ENCODE measurements around the gene CCDC13.

The CCDC13 gene

DNA sequence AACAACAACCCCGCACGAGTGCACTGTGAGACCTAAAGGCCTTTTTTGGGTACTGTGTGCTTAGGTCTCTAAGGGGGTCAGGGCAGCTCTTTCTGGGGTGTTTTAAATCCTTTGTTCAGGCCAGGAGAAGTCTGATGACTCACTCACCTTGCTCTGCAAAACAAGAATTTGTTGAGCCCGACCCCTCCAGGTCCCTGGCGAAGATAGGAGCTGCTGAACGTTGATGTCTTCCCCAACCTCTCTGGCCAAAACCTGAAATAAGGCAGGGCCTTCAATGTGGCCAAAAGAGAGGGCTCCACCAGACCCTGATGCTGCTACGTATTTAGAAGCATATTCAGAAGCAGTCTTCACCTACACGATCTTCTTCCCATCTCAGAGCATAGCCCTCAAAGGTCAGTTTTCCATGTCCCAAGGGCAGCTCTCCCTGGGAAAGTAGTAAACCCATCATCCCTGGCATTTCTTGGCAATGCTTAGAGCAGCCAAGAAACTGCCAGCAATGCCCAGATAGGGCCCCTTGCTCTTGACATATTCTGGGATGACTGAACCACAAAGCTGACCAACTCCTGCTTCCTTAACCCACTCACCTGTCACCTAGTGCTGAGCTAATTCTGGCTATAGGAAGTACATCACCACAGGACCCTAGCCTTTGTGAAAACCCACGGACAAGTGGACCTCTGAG is 27.1 kb downstream of the CCDC13 start:
- DNase-seq (ENCODE audit: extremely low spot score) = no peak
- ChIA-PET CTCF (interaction anchor here (1.3 to 1.7 kb wide), 3 partner anchors 10 to 85 kb away, joined by 4 to 5 read pairs (median 4); no protein-coding TSS in a partner anchor), POLR2A (interaction anchor here (2.4 kb wide), 1 partner anchor 146 kb away, joined by 5 read pairs; the partner anchor contains the start of gene NKTR)
- TF ChIP-seq FOXA1 (IDR thresholded peaks at IDR 0.05) (no peak), TARDBP (IDR thresholded peaks at IDR 0.05) (no peak), NFRKB (IDR thresholded peaks at IDR 0.05) (no peak), ZNF384 (IDR thresholded peaks at IDR 0.05) (no peak), ARNT (IDR thresholded peaks at IDR 0.05) (no peak), FOXK2 (IDR thresholded peaks at IDR 0.05) (no peak), CTBP1 (IDR thresholded peaks at IDR 0.05; ENCODE audit: borderline replicate concordance) (no peak)
- TF ChIP-seq, protein P1, sequence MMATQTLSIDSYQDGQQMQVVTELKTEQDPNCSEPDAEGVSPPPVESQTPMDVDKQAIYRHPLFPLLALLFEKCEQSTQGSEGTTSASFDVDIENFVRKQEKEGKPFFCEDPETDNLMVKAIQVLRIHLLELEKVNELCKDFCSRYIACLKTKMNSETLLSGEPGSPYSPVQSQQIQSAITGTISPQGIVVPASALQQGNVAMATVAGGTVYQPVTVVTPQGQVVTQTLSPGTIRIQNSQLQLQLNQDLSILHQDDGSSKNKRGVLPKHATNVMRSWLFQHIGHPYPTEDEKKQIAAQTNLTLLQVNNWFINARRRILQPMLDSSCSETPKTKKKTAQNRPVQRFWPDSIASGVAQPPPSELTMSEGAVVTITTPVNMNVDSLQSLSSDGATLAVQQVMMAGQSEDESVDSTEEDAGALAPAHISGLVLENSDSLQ (IDR thresholded peaks at IDR 0.05) = no peak

DNA sequence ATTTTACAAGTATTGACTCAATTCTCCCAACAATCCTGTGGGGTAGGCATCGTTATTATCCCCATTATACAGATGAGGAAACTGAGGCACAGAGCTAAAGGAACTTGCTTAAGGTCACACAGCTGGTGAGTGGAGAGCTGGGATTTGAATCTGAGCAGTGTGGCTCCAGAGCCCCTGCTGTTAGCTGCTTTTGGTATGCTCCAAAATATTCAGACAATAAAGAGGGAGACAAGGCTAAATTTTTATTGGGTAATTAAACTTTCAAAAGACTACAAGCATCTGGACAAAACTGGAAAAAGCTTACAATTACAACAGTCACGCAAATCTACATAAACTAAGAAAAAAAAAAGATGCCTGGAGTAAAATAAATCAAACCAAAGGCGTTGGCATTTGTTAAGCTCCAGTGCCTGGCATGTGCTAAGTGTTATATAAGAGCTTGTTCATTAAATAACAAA is 27.7 kb downstream of the CCDC13 start:
- ChIA-PET CTCF (interaction anchor here (1.3 to 1.8 kb wide), 4 partner anchors 11 to 85 kb away, joined by 4 to 5 read pairs (median 4); no protein-coding TSS in a partner anchor), POLR2A (interaction anchor here (2.4 kb wide), 1 partner anchor 145 kb away, joined by 5 read pairs; the partner anchor contains the start of gene NKTR)
- DNase-seq (ENCODE audit: extremely low spot score) = no peak
- no peak for TF ChIP-seq L3MBTL2 (conservative IDR thresholded peaks at IDR 0.05)
- TF ChIP-seq FOXK2 (IDR thresholded peaks at IDR 0.05) = no peak
- TF ChIP-seq ELF4 (IDR thresholded peaks at IDR 0.05) = no peak
- no peak for TF ChIP-seq SP1 (IDR thresholded peaks at IDR 0.05)

DNA sequence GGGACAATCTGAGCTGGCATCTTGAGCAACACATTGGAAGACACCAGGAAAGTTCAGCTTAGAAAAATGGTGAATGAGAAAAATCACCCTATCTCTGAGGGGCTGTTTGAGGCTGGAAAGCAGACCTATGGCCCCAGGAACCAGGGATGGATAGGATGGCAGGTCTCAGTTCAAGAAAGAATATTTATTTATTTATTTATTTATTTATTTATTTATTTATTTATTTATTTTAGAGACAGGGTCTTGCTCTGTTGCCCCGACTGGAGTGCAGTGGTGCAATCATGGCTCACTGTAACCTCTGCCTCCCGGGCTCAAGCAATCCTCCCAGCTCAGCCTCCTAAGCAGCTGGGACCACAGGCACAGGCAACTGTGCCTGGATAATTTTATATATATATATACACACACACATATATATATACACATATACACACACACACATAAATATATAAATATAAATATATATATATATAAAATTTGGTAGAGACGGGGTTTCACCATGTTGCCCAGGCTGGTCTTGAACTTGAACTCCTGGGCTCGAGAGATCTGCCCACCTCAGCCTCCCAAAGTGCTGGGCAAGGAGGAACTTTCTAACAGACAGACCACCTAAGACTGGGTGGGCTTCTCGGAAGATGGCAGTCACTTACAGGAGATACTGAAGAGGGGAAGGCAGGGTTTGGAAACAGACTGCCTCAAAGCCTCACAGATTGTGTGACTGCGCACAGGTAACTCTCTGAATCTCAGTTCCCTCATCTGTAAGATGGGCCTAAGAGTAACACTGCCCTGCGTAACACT is 29.7 kb downstream of the CCDC13 start:
- TF ChIP-seq FOXM1 (IDR thresholded peaks at IDR 0.05; ENCODE audit: borderline replicate concordance) = no peak
- no peak for TF ChIP-seq FOXA1 (IDR thresholded peaks at IDR 0.05)
- no peak for TF ChIP-seq NFRKB (IDR thresholded peaks at IDR 0.05)
- TF ChIP-seq BHLHE40 (IDR thresholded peaks at IDR 0.05; ENCODE audit: borderline replicate concordance) = no peak
- TF ChIP-seq CTBP1 (IDR thresholded peaks at IDR 0.05; ENCODE audit: borderline replicate concordance) = no peak
- TF ChIP-seq TARDBP (IDR thresholded peaks at IDR 0.05) = no peak
- no peak for TF ChIP-seq ELF4 (IDR thresholded peaks at IDR 0.05)
- ChIA-PET CTCF (interaction anchor here (0.7 to 1.8 kb wide), 4 partner anchors 14 to 129 kb away, joined by 3 to 5 read pairs (median 4); no protein-coding TSS in a partner anchor), POLR2A (interaction anchor here (2.4 kb wide), 1 partner anchor 143 kb away, joined by 5 read pairs; the partner anchor contains the start of gene NKTR)
- no peak for DNase-seq (ENCODE audit: extremely low spot score)

DNA sequence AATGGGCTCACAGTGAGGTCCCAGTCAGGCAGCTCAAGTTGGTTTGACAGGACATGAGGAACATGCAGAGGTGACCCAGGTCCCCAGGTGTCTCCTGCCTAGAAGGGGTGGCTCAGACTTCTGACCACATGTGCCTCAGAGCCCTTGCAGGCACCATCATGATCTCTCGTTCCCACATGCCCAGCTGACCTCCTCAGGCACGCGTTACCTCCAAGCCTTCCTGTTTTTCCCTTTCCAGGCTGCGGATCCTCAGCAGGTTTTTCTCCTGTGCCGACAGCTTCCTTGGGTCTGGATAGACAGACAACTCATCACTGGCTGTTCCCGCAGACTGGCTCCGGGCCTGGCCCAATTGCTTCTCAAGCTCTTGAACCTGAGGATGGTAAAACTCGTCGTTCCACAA is 30.4 kb downstream of the CCDC13 start:
- ChIA-PET CTCF (interaction anchor here (0.7 kb wide), 1 partner anchor 128 kb away, joined by 3 read pairs; no protein-coding TSS in a partner anchor), POLR2A (no interaction called here)
- no peak for DNase-seq (ENCODE audit: extremely low spot score)
- no peak for TF ChIP-seq ZNF384 (IDR thresholded peaks at IDR 0.05)
- no peak for TF ChIP-seq FOXK2 (IDR thresholded peaks at IDR 0.05)
- no peak for TF ChIP-seq HDGF (IDR thresholded peaks at IDR 0.05; ENCODE audit: borderline replicate concordance)
- TF ChIP-seq L3MBTL2 (conservative IDR thresholded peaks at IDR 0.05) = no peak
- TF ChIP-seq FOXM1 (IDR thresholded peaks at IDR 0.05; ENCODE audit: borderline replicate concordance) = no peak
- no peak for TF ChIP-seq LEF1 (IDR thresholded peaks at IDR 0.05; ENCODE audit: borderline replicate concordance)
- no peak for TF ChIP-seq CTBP1 (IDR thresholded peaks at IDR 0.05; ENCODE audit: borderline replicate concordance)
- no peak for TF ChIP-seq BHLHE40 (IDR thresholded peaks at IDR 0.05; ENCODE audit: borderline replicate concordance)
- TF ChIP-seq ARNT (IDR thresholded peaks at IDR 0.05) = no peak
- TF ChIP-seq TARDBP (IDR thresholded peaks at IDR 0.05) = no peak
- TF ChIP-seq SP1 (IDR thresholded peaks at IDR 0.05) = no peak
- TF ChIP-seq SUZ12 (IDR thresholded peaks at IDR 0.05) = no peak
- TF ChIP-seq FOXA1 (IDR thresholded peaks at IDR 0.05) = no peak
- TF ChIP-seq NFRKB (IDR thresholded peaks at IDR 0.05) = no peak
- no peak for TF ChIP-seq ELF4 (IDR thresholded peaks at IDR 0.05)
- TF ChIP-seq, protein P1 (IDR thresholded peaks at IDR 0.05) = no peak

DNA sequence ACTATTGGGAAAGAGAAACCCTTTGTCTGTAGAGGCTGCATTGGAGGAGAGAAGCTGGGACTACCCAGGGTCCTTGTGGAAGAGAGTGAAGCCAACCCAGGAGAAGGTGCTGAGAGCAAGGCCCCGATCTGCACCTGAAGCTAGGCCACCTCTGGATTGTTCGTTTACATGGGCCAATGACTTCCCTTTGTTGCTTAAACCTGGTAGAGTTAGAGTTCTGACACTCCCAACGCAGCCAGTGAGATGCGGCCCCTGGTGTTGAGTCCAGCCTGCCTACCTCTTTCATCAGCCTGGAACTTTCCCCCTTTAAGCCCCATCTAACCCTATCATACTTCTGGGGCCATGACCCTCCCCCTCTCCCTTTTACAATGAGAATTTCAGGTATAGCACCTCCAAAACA is 30.8 kb downstream of the CCDC13 start:
- ChIA-PET CTCF (no interaction called here), POLR2A (no interaction called here)
- TF ChIP-seq SP1 (IDR thresholded peaks at IDR 0.05) (no peak), BHLHE40 (IDR thresholded peaks at IDR 0.05; ENCODE audit: borderline replicate concordance) (no peak), L3MBTL2 (conservative IDR thresholded peaks at IDR 0.05) (no peak), CTBP1 (IDR thresholded peaks at IDR 0.05; ENCODE audit: borderline replicate concordance) (no peak), ZNF384 (IDR thresholded peaks at IDR 0.05) (no peak), ARNT (IDR thresholded peaks at IDR 0.05) (no peak), FOXM1 (IDR thresholded peaks at IDR 0.05; ENCODE audit: borderline replicate concordance) (no peak), ELF4 (IDR thresholded peaks at IDR 0.05) (no peak), FOXK2 (IDR thresholded peaks at IDR 0.05) (no peak), LEF1 (IDR thresholded peaks at IDR 0.05; ENCODE audit: borderline replicate concordance) (no peak), SUZ12 (IDR thresholded peaks at IDR 0.05) (no peak), HDGF (IDR thresholded peaks at IDR 0.05; ENCODE audit: borderline replicate concordance) (no peak), NFRKB (IDR thresholded peaks at IDR 0.05) (no peak), FOXA1 (IDR thresholded peaks at IDR 0.05) (no peak)
- TF ChIP-seq, protein P1 (IDR thresholded peaks at IDR 0.05) = no peak
- DNase-seq (ENCODE audit: extremely low spot score) = no peak
